D341Med (cell line): ENCODE measurements around the gene CDADC1.

Source experiments
- DNase-seq: peaks from one replicate; pipeline ENCODE4 v3.0.0; 2012; ENCODE audit warnings: low spot score

The CDADC1 gene

DNA sequence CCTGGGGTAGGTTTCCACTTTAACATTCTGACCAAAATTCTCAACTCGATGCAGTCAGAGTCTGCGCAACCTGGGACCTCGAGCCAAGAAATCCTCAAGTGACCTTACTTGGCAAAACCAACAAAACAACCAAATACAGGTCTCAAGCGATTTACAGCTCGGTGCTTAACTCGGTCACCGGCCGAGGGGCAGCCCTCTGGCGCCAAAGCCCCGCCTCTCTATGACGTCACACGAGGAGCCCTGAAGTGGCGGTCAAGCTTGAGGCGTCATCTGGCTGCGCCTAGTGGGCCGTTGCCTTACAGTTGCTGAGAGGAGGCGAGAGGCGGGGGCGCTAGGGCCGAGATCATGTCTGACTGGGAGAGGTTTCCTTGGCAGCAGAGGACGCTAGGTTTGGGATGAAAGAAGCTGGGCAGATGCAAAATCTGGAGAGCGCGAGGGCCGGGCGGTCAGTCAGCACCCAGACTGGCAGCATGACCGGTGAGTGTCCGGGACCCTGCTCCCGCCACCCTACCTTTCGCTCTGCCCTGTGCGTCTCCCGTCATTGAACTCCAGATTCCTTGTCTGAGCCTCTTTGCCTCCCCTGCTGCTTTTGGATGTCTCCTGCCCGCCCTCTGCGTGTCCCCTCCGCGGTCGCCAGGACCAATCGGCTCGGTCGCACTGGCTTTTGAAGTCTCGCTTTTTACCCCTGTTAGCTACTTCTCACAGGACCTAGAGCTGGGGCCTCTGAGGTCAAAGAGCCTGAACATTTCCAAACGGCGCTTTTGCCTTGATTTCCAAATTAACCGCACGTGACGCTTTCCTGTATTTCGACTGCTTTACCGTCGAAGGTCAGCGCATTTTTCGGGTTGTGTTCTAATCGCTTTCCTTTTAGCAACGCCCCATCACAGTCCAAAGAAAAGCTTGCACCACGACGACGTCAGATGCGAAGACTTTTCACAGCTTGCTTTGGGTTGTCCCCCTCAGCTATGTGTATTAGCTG lies at the start of gene CDADC1:
TSS of gene CDADC1 (plus strand) at position 283 of the 979 bp plus-strand sequence. CDS start at position 396, 113 bp downstream.
- peak; percentile 91 for DNase-seq

DNA sequence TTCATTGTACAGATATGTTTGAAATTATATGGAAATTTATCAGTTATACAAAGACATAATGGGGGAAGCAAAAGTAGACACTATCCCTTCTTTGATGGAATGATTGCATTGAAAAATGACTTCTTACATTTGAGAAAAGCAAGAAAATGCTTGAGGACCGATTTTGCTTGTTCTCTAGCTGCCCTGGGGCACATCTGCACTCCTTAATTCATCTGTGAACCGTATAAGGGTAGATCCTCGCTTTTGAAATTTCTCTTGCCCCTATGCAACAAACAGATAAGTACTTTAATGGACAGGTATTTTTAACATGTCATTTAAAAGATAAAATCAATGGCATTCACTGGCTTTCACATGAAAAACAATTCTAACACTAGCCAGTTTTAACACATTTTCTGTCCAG lies 41.1 kb upstream of the CDADC1 start:
- no peak for DNase-seq

DNA sequence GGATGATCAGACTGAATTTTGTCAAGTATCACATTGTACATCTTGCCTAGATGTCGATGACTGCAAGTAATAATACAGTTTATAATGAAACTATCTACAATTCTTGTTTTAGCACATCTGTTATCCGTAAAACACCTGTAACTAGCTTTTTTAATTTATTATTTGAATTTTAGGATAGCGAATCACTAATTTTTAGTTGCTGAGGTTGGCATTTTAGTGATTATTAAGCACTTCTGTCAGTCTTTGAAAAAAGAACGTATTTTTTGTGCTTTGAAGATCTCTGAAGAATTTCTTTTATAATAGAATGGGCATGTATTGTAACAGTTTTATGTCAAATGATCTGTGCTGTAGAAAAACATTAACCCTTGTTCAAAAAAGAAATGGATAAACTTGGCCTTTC lies 39.1 kb upstream of the CDADC1 start:
- DNase-seq, result no peak

DNA sequence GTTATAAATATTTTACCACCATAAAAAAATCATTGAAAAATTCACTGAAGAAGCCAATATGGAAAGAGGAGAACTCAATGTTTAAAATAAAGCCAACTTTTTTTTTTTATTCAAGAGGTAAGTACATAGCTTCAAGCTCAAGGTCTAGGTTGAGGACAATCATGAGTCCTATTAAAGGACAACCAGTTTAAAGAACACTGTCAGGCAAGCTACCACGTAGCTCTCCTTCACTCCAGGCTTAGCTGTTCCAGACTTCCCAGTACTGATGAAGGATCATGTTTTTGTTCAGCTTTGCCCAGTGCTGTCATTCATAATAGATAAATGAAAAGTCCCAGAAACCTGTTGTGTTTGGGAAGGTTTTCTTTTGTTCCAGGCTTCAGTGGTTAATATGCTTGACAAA lies 37.6 kb upstream of the CDADC1 start:
- DNase-seq, result no peak

DNA sequence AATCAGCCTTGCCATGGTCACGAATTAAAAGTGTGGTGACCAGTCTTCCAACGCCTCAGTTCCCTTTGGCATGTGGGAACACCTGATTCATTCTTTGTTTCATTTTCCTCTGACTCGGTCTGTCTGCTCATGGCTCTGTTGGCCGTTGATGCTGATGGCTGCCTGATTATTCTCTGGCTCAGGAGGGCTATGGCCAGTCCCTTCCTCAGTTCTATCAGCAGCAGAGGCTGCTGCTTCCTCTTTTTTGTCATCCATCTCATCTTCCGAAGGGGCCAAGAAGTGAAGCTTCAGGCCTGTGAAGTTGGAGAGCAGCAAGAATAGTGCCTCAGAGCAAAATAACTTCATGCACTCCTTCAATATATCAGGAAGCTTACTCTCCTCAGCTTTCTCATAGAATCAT lies 37.1 kb upstream of the CDADC1 start:
- no peak for DNase-seq

DNA sequence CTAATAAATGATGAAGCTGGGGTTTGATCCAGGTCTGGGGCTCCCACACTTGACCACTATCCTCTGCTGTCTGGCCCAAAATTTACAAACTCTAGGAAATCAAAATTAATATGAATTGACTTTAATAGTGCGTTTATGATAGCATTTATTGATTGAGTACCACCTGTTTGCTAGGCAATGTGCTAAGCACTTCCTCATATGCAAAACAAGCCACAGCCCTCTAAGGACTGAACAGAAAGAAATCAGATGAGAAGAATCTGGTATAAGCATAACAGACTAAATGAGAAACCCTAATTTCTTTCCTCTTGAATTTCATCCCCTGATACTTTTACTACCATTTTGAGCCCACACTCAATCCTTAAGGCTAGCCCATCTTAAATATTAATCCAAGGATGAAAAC lies 34.2 kb upstream of the CDADC1 start:
- DNase-seq, result no peak

DNA sequence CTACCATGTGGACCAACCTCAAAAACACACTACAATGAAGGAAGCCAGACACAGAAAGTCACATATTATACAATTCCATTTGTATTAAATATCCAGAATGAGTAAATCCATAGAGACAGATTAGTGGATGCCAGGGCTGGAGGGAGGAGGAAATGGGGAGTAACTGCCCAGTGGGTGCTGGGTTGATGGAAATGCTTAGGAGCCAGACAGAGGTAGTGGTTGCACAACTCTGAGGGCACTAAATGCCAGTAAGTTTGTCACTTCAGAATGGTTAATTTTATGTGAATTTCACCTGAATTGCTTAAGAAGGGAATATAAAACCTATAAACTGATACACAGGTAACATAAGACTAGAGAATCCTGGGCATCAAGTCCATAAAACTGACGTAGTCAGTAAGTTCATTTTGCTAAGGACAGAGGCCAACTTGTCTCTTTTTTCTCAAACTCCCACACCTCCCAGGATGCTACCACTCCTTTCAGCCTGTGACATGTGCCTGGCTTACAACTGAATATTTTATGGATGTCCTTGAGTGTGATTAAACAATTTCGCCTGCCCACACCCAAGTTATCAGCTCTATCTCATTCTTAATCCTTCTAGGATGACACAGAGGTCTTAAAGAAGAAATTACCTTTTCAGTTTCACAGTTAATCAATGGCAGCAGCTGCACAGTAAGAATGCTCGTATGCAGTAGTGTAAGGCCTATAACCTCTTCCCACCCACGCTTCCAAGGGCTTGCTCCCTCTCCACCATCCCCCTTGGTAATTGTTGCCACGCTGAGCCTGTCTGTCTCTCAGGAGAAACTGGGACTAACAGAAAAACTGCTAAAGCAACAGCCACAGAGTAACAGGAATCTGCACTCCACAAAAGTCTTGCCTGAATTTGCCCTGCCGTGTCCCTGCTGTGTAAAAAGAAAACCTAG lies 33.5 kb upstream of the CDADC1 start:
- no peak for DNase-seq

DNA sequence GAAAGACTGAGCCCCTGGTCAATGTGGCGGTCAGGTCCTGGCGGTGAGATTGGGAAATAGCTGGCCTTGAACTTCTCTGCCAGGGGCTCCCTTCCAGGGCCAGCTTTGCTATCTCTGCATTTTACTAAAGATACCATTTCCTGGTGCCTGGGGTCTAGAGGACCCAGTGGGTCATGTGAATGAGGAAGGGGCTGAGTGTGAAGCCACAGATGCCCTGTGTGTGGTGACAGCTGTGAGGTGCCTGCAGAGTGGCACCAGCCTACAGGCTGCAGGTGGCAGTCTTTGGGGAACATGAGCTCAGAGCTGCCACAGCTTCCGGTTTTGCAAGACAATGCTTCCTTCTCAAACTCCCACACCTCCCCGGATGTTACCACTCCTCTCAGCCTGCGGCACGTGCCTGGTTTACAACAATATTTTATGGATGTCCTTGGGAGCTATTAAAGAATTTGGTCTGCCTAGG lies 32.8 kb upstream of the CDADC1 start:
- peak; percentile 45 for DNase-seq

DNA sequence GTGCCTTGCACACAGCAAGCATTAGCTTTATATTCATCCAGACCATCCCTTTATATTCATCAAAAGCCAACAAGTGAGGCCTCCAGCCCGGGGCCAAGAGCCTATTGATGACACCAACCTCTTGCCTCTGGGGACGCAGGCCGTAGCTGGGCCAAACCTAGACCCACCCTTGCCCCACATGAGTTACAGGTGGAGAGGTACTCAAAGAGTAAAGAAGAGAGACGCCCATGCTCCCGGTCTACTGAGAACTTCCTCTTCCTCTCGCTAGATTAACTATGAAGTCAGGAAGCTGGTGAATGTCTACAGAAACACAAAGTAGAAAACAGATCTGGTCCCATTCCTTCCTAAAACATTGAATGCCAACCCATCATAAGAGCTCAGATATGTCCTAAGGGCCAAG lies 31.4 kb upstream of the CDADC1 start:
- no peak for DNase-seq

DNA sequence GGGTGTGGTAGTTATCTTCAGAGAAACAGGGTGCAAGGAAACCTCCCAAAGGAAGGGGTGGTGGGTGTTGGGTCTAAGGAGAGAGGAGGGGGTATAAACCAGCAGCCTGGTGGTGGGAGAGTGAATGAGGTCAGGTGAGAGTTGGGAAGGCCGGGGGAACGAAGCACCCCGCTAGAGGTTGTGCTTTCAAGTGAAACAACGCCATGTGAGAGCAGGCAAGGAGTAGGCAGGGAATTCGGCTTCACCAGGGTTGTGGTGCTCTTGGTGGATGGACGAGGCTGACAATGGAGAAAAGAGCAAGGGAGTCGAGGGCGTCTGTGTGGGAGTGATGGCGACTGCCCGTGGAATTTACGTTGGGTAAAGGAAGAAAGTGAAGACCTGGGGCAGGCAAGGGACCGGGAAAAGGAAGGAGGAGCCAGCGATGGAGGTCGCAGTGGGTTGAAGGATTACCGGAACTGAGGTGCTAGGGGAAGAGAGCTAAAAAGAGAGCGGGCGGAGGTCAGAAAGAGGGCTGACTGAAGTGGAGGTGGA lies 29.7 kb upstream of the CDADC1 start:
- no peak for DNase-seq

DNA sequence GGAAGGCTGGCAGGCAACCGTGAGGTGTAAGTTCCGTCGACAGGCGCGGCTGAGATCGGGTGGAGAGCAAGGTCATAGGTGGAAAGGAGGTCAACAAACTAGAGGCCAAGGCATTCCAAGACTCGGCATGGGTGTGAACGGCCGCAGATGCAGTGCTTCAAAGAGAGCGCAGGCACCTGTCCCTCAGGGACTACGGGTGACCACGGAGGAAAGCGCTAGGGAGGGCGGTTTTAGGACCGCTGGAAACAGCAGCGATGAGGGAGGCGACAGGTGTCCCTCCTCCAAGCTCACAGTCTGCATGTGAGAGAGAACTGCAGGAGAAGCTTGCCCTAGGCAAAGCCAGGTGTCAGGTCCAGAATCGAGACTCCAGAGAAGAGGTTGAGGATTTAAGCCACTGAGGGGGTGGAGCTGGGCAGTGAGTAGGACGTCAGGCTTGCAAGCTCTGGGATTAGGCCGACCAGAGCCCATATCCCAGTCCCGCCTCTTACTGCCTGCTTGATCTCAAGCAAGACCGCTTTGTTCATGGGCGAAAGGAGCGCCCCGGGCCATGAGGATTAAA lies 29.2 kb upstream of the CDADC1 start:
- no peak for DNase-seq

DNA sequence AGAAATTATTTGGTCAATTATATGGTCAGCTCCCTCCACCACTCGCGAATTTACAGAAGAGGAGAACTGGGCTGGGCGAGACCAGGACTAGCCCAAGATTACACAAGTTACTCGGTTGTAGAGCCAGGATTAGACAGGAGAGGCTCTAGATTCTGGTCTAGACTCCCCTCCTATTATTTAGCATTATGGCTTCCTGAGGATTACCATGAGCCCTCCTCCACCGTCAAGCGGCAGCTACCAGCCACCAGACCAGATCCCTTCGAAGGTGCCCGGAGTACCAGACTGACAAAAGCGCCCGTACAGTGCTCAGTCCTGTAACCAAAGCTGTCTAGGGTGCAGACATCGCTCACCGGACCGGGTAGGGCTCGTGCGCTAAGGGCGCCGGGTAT lies 28.1 kb upstream of the CDADC1 start:
- no peak for DNase-seq

DNA sequence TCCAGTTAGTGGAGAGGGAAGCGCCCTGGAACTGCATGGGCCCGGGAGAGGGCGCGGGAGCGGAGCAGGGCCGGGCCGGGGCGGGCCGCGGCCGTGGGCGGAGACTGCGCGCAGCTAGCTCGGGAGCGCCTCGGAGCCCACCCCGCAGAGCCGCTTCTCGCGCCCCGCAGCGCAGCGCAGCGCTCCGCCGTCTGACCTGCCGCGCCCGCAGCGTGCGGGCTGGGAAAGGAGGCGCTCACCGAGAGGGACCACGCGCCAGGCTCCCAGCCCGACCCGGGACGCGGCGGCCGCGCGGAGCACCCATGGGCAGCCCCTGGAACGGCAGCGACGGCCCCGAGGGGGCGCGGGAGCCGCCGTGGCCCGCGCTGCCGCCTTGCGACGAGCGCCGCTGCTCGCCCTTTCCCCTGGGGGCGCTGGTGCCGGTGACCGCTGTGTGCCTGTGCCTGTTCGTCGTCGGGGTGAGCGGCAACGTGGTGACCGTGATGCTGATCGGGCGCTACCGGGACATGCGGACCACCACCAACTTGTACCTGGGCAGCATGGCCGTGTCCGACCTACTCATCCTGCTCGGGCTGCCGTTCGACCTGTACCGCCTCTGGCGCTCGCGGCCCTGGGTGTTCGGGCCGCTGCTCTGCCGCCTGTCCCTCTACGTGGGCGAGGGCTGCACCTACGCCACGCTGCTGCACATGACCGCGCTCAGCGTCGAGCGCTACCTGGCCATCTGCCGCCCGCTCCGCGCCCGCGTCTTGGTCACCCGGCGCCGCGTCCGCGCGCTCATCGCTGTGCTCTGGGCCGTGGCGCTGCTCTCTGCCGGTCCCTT lies 27.5 kb upstream of the CDADC1 start, which contains the start of gene MLNR:
TSS of gene MLNR (plus strand) at position 303 of the 820 bp plus-strand sequence. CDS start at position 303, 0 bp downstream.
- peak; percentile 91 for DNase-seq

DNA sequence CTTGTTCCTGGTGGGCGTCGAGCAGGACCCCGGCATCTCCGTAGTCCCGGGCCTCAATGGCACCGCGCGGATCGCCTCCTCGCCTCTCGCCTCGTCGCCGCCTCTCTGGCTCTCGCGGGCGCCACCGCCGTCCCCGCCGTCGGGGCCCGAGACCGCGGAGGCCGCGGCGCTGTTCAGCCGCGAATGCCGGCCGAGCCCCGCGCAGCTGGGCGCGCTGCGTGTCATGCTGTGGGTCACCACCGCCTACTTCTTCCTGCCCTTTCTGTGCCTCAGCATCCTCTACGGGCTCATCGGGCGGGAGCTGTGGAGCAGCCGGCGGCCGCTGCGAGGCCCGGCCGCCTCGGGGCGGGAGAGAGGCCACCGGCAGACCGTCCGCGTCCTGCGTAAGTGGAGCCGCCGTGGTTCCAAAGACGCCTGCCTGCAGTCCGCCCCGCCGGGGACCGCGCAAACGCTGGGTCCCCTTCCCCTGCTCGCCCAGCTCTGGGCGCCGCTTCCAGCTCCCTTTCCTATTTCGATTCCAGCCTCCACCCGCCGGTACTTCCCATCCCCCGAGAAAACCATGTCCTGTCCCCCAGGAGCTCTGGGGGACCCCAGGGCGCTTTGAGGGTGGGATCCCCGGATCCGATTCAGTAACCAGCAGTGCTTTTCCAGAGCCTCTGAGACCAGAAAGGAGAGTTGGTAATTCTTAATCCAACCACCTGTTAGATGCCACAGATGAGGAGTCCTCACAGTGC lies 26.7 kb upstream of the CDADC1 start:
- peak; percentile 63 for DNase-seq

DNA sequence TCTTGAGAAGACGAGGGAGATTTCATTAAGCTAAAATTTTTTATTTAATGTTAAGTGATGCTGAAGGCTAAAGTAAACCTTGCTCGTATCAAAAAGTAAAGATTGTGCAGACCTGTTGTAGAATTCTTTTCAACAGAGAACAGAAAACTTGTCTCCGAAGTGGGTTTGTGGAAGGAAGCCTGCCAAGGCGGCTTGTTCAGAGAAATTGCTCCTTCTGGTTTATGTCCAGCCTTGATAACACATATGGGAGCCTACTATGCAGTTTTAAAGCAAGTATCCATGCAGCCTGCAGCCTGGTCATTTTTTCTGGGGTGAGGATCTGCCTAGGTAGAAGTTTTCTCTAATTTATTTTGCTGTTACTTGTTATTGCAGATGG lies 26.1 kb upstream of the CDADC1 start:
- no peak for DNase-seq

DNA sequence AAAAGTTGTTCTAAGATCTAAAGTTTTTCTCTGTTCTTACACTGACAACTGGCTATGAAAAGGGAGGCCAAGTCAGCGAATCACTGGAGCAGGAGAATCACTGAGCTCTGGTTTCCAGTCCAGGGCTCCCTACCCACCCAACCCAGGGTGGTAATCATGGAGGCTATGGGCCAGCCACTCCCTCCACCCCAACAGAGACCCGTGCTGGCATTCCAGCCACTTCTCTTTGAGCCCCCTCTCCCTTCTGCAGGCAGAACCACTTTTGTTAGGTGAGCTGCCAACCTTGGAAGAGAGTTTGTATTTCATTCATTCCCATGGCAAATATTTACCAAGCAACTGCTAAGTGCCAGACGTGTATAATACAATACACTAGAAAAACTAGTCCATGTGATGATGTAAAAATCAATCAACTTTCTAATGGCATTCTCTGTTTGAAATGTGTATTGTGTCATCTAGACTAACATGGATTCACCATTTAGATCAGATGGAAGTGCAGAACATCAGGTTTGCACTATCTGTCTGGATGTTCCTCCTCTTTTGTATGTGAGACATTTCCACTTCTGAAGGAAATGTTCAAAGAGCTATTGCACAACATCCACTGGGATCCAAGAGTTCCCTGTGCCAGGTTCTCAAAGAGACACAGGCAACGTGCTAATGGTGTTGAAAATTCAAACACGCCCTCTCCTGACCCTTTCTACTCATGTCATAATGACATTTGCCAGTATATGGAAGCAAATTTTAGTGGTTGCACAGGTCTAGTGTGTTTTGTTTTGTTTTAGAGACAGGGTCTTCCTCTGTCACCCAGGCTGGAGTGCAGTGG lies 22.3 kb upstream of the CDADC1 start:
- DNase-seq, result no peak

DNA sequence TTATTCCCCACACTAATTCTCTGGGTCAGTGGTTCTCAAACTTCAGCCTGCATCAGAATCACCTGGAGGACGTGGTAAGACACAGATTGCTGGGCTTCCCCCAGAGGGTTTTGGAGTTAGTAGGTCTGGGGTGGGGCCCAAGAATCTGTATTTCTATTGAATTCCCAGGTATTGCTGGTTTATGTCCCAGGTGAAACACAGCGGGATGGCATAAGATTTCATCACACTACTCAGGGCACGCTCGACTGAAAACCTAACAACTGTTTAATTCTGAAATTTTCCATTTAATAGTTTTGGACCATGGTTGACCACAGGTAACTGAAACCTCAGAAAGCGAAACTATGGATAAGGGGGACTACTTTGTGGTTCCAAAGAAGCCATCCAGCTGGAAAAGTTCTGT lies 21.1 kb upstream of the CDADC1 start:
- DNase-seq, result no peak

DNA sequence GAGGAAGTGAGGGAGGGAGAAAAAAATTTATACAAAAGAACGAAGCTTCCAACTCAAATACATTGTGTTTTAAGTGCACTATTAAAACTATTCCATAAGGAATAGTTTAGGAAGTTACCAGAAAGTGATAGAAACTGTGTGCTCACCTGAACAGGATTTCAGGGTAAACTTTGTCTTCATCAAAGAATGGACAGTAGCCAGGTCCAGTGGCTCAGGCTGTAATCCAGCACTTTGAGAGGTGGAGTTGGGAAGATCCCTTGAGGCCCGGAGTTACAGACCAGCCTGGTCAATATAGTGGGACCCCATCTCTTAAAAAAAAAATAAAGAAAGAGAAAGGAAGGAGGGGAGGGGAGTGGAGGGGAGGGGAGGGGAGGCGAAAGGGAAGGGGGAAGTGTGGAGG lies 13.0 kb upstream of the CDADC1 start:
- DNase-seq, result no peak

DNA sequence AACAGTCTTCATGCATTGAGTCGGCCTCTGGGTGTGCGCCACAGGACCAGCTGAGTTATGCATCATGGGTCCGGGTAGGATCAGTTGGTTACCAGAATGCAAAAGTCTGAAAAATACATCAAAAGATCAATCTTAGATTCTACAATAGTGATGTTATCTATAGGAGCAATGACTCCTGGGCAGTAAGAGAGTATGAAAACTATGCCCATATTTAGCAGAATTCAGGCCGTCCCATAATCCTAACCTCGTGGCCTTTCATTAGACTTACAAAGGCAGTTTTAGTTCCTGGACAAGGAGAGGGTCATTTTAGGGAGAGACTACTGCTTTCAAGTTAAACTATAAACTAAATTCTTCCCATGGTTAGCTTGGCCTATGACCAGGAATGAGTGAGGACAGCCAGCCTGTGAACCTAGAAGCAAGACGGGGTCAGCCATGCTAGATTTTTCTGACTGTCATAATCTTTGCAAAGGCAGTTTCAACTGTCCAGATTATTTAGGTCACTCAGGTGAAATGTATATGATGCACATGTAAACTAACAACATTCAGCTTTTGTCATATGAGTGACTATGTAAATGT lies 11.8 kb upstream of the CDADC1 start:
- no peak for DNase-seq
